ENCODE results near the gene CDYL.
A peak's percentile ranks its signal among the peaks of the same experiment; 100 is the strongest.
"Not testable (repeated sequence)": the region's sequence is repeated elsewhere in the genome, so short reads cannot be mapped to it uniquely, and the experiment has no call there.

The CDYL gene

DNA sequence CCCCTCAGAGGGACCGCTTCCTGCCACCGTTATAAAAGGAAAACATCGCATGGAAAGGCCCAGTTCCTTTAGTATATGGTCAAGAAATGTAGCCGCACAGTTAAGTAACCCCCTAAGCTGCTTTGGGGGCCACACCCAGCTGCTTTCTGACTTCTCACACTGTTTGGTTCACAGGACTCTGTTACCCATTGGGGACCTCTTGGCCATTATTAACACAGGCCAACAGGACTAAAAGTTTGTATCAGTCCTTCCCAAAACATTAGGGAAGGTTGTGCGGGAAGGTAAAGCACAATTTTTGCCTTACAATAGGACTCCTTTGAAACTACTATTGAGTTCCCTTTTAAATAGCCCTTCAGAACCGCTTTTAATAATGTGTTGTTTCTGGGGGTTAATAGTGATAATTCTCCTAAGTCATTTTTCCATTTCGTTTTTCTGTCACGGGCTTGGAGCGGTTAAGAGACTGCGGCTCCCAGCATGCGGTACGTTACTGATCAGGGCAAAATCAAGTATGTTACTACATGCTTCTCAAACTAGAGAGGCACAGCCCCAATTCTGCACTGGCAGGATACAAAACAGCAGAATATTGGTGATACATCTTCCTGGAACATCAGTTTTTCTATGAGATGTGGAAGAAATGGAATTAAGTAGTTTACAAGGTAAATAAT, 228.3 kb downstream of the CDYL start:
- DNase-seq (ENCODE audit: low read depth, low spot score) = no peak
- peak overlapping the region; percentile 79 for H3K4me3 ChIP-seq (ENCODE audit: low read length)

DNA sequence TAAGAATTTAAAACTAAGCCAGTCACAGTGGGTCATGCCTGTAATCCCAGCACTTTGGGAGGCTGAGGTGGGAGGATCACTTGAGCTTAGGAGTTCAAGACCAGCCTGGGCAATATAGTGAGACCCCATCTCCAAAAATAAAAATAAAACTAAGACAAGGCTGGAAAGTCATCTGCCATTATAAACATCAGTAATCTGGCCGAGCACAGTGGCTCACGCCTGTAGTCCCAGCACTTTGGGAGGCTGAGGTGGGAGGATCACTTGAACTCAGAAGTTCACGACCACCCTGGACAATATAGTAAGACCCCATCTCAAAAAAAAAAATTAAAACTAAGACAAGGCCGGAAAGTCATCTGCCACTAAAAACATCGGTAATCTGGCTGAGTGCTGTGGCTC, 228.8 kb downstream of the CDYL start:
- not testable (repeated sequence) for DNase-seq (ENCODE audit: low read depth, low spot score); H3K4me3 ChIP-seq (ENCODE audit: low read length)

Measured in Jurkat, Clone E6-1 (cell line).